NCI-H146 (cell line): Measurements from ENCODE around the gene CPNE7.
"Not testable (repeated sequence)": the region's sequence is repeated elsewhere in the genome, so short reads cannot be mapped to it uniquely, and the experiment has no call there.

Experiments
- DNase-seq: peaks from one replicate; lab custom pipeline; 2025; lab: John Stamatoyannopoulos, UW

Gene CPNE7

GRCh38 chr16:89624777-89625761 lies 49.5 kb downstream of the CPNE7 start:
- DNase-seq, result no peak

- DNase-seq, result no peak
Observed at GRCh38 chr16:89629827-89630610, 54.5 kb downstream of the CPNE7 start.

DNA sequence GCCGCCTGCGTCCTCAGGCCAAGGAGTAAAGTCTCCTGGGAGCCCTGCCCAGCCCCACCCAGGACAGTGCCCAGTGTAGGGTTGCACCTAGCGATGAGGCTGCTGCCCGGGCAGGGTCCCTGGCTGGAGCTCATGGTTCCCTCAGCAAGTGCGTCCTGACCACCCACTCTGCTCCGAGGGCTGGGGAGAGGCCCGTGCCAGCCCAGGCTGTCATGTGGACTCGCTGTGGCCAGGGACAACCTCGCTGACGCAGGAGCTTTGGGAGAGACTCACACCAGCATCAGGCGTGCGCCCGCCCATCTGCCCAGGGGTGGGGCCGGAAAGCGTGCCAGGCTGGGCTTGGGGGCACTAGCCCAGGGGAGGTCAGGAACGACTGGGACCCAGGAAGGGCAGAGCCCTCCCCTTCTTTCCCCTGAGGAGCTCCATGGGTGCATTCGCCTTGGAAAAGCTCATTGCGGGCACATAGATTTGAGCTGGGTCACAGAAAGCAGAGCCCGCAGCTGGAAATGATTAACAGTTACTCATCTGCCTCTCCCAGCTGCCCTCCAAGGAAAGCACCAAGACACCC lies 57.6 kb downstream of the CPNE7 start:
- no peak for DNase-seq

- not testable (repeated sequence) for DNase-seq
Observed at GRCh38 chr16:89634463-89635385, 59.2 kb downstream of the CPNE7 start.

GRCh38 chr16:89636663-89637062 lies 61.1 kb downstream of the CPNE7 start:
- no peak for DNase-seq

- DNase-seq, result no peak
Observed at GRCh38 chr16:89637379-89637778, 61.8 kb downstream of the CPNE7 start.

DNA sequence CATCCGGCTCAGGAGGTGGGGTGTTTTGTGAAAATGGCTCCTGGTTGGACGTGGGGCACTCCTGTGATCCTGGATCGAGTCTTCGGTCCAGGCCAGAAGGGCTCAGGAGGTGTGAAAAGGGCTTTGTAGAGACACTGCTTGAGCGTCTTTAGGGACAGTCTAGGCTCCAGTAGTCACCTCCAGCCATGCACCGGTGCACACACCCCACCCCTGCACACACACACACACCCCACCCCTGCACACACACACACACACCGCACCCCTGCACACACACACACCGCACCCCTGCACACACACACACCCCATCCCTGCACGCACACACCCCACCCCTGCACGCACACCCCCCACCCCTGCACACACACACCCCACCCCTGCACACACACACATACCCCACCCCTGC lies 62.9 kb downstream of the CPNE7 start:
- no peak for DNase-seq

DNA sequence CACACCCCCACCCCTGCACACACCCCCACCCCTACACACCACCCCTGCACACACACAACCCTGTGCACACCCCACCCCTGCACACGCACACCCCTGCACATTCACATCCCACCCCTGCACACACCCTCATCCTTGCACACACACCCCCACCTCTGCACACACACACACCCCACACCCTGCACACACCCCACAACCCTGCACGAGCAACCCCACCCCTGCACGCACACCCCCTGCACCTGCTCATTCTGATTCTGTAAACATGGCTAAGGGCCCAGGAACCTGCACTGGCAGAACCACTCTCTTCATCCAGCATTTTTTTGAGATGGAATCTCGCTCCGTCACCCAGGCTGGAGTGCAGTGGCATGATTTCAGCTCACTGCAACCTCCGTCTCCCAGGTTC lies 63.8 kb downstream of the CPNE7 start:
- no peak for DNase-seq

- DNase-seq, result no peak
Observed at GRCh38 chr16:89641458-89642119, 66.0 kb downstream of the CPNE7 start.

DNA sequence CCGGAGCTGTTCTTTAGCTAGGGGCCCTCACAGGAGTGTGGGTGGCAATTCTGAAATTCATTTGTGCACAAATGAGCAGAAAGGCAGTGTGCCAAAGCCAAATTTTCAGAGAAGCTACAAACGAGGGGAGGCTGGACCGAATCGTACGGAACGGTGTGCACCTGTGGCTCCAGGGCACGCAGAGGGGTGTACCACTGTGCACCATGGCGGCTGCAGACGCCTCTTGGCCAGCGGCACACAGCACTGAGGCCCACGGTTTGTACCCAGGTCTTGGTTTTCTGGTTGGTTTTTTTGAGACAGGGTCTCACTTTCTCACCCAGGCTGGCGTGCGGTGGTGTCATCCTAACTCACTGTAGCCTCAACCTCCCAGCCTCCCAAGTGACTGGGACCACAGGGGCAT lies 67.0 kb downstream of the CPNE7 start:
- no peak for DNase-seq

GRCh38 chr16:89643769-89644300 lies 68.3 kb downstream of the CPNE7 start:
- DNase-seq, result no peak

GRCh38 chr16:89645122-89645521 lies 69.6 kb downstream of the CPNE7 start:
- no peak for DNase-seq

GRCh38 chr16:89646270-89646669 lies 70.7 kb downstream of the CPNE7 start:
- DNase-seq, result no peak
